ENCODE results near the gene COMMD10.

- TF ChIP-seq CTCF (IDR thresholded peaks at IDR 0.05; ENCODE audit: insufficient read depth, low read length, poor library complexity, severe bottlenecking) (no peak), EZH2phosphoT487 (conservative IDR thresholded peaks at IDR 0.05; ENCODE audit: low read length) (no peak)
Observed at GRCh38 chr5:116216246-116216645, 131.4 kb downstream of the COMMD10 start.
